Measurements from ENCODE around the gene EHD1. TPM values are rescaled to one million over a fixed set of nuclear protein-coding genes. Genes with fewer than 3 reads are reported as not detected.

EHD1 gene
- total and polyA plus RNA-seq, 9 of the 15 experiments (the other 6 are each of a cell fraction or from before 2014, with no cell fraction given): 0.46 to 65.0 (median 16.4) TPM

GRCh38 chr11:64845129-64845775 is 33.2 kb downstream of the EHD1 start (continued):
- no peak for TF ChIP-seq CHD7 (IDR thresholded peaks at IDR 0.05; ENCODE audit: low read depth, low read length)
- no peak for TF ChIP-seq ZNF717 (CRISPR knock-in tag; IDR thresholded peaks at IDR 0.05)
- TF ChIP-seq MIER1 (IDR thresholded peaks at IDR 0.05; ENCODE audit: low read depth): no peak
- peak; percentile 86 for TF ChIP-seq PTBP1 (IDR thresholded peaks at IDR 0.05; ENCODE audit: low read depth, low read length)
- TF ChIP-seq CBFA2T3 (IDR thresholded peaks at IDR 0.05): 0 out of 2 replicates have a peak, but pooled peaks have one; percentile 7
- no peak for TF ChIP-seq ZNF407 (IDR thresholded peaks at IDR 0.05; ENCODE audit: low read depth)
- no peak for TF ChIP-seq RFX5 (IDR thresholded peaks at IDR 0.05; ENCODE audit: low read depth, low read length)
- TF ChIP-seq CBFB (CRISPR knock-in tag; IDR thresholded peaks at IDR 0.05): no peak
- no peak for TF ChIP-seq CBFA2T2 (conservative IDR thresholded peaks at IDR 0.05)

All from K562 (cell line).